Right lobe of liver (tissue), 4 donors: Measurements from ENCODE around the gene GPRC5C.

ENCODE experiments used
- POLR2A ChIP-seq: fragments of 450-650 bp; IDR thresholded peaks from one replicate; pipeline ENCODE4 v1.6.1; 2017; ENCODE audit warnings: antibody characterized with exemption, mild to moderate bottlenecking
- TF ChIP-seq, protein P1 (sequence below), 4 donors: fragments of 200-600 bp in 3 of 4; fragments of 450-650 bp in 1 of 4; IDR thresholded peaks; one replicate each; pipeline versions ENCODE4 v1.5.1 to v1.8.0; 2016 to 2022; ENCODE audit warnings: antibody characterized with exemption in 4 of 4, mild to moderate bottlenecking in 2 of 4
- donor health status: DM: no; HTN: no; CAD: no.
- donor health status: DM: no; HTN: no; CAD: no.
- donor health status: DM: no; HTN: yes; CAD: no.

DNA sequence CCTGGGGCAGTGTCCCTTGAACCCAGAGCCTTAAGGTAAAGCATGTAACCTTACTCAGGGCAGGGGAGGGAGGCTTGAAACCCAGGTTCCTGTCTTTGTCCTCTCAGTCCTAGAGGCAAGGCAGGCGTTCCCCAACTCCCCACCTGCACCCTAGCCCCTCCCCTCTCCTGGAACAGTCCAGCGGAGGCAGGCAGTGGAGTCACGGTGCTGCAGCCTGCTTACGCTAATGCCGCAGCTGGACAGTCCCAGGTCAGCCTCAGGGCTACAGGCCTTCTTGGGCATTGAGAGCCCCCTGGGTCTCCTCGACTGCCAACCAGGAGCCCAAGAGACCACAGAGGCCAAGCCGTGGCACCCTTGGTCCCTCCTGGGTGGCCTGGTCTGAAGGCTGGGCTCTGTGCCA is 27.7 kb downstream of the GPRC5C start:
- TF ChIP-seq, protein P1, sequence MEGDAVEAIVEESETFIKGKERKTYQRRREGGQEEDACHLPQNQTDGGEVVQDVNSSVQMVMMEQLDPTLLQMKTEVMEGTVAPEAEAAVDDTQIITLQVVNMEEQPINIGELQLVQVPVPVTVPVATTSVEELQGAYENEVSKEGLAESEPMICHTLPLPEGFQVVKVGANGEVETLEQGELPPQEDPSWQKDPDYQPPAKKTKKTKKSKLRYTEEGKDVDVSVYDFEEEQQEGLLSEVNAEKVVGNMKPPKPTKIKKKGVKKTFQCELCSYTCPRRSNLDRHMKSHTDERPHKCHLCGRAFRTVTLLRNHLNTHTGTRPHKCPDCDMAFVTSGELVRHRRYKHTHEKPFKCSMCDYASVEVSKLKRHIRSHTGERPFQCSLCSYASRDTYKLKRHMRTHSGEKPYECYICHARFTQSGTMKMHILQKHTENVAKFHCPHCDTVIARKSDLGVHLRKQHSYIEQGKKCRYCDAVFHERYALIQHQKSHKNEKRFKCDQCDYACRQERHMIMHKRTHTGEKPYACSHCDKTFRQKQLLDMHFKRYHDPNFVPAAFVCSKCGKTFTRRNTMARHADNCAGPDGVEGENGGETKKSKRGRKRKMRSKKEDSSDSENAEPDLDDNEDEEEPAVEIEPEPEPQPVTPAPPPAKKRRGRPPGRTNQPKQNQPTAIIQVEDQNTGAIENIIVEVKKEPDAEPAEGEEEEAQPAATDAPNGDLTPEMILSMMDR (IDR thresholded peaks at IDR 0.05): no peak
- TF ChIP-seq POLR2A: no peak
